ENCODE measurements around the gene CCDC138.

The CCDC138 gene

DNA sequence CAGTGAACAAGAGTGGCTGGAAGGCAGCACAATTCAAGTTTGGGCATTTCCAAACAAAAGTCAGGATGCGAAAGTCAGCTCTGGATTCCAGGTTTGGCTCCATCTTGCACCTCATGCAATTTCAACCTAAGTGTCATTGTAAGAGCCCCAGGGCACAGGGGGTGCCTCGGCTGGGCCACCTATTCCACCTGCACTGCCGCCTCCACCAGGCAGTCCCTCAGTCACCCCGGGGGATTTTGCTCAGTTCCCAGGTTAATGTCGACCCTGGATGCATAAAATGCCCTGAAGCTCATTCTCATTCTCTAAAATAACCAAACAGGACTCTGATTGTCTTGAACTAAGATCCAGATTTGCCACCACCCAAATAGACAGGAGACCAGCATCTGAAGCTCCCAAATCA, 124.8 kb downstream of the CCDC138 start:
- no peaks in the 10 kb centered on the region for H3K9me3 ChIP-seq (ENCODE audit: severe bottlenecking)
- no peak for DNase-seq
- TF ChIP-seq, protein P1, sequence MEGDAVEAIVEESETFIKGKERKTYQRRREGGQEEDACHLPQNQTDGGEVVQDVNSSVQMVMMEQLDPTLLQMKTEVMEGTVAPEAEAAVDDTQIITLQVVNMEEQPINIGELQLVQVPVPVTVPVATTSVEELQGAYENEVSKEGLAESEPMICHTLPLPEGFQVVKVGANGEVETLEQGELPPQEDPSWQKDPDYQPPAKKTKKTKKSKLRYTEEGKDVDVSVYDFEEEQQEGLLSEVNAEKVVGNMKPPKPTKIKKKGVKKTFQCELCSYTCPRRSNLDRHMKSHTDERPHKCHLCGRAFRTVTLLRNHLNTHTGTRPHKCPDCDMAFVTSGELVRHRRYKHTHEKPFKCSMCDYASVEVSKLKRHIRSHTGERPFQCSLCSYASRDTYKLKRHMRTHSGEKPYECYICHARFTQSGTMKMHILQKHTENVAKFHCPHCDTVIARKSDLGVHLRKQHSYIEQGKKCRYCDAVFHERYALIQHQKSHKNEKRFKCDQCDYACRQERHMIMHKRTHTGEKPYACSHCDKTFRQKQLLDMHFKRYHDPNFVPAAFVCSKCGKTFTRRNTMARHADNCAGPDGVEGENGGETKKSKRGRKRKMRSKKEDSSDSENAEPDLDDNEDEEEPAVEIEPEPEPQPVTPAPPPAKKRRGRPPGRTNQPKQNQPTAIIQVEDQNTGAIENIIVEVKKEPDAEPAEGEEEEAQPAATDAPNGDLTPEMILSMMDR (IDR thresholded peaks at IDR 0.05; ENCODE audit: low read depth, low read length) = no peak
- no peaks in the 10 kb centered on the region for H3K27me3 ChIP-seq (ENCODE audit: insufficient read depth, low read depth, severe bottlenecking)
- H3K27ac ChIP-seq = no peak overlapping the region
- no peak overlapping the region for H3K4me3 ChIP-seq (ENCODE audit: low read depth, low read length)
- H3K36me3 ChIP-seq = no peaks in the 10 kb centered on the region

DNA sequence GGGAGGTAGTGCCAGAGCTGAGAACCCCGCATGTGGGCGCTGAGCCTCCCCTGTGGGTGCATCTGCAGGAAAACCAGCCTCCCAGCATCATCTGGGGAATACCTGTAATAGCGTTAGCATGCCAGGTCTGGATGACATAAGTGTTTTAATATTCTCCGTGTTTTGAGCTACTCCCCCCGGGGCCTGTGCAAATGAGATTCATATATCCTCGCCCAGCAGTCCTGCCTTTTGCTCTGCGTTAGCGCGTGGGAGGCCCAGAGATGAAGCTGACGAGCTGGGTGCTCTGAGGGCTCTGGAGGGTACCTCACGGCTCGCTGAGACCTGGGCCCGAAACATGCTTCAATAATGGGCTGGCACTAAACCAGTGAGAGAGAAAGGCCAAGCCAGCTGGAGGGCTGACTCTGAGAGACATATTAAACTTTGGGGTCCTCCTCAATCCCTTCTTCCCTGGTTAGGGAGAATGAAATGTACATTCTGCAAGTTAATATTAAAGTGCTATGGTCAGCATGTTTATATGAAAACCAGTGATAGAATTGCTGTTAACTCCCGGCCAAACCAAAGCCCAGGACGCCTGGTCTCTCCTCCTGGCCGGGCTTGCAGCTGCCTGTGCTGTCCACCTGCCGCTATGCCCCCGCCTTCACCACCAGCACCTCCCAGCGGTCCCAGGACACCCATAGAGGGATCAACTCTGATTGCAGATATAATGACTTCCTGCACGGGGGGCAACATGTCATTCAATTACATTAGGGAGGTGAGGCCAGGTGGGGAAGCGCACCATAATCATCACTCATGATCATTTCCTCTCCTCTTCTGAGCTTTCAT, 125.4 kb downstream of the CCDC138 start:
- DNase-seq = no peak
- Histone ChIP-seq H3K27me3 (ENCODE audit: insufficient read depth, low read depth, severe bottlenecking) (no peaks in the 10 kb centered on the region), H3K9me3 (ENCODE audit: severe bottlenecking) (no peaks in the 10 kb centered on the region), H3K27ac (no peak overlapping the region), H3K4me3 (ENCODE audit: low read depth, low read length) (no peak overlapping the region), H3K36me3 (no peaks in the 10 kb centered on the region)
- TF ChIP-seq, protein P1 (IDR thresholded peaks at IDR 0.05; ENCODE audit: low read depth, low read length) = no peak

DNA sequence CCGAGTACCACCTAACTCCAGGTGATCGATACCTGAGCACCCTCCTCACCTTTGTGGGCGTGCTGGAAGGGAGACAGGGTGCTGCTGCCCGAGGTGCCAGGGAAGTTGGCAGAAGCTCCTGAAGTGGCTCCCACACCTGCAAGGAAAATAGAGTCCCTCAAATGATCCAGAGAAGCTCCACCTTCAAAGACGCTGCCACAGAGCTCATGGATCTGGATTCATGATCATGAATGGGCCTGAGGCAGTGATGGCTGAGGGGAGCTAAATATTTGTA, 126.0 kb downstream of the CCDC138 start:
- TF ChIP-seq, protein P1 (IDR thresholded peaks at IDR 0.05; ENCODE audit: low read depth, low read length) = no peak
- DNase-seq = no peak
- H3K36me3 ChIP-seq = no peaks in the 10 kb centered on the region
- H3K4me3 ChIP-seq (ENCODE audit: low read depth, low read length) = no peak overlapping the region
- no peaks in the 10 kb centered on the region for H3K27me3 ChIP-seq (ENCODE audit: insufficient read depth, low read depth, severe bottlenecking)
- H3K9me3 ChIP-seq (ENCODE audit: severe bottlenecking) = no peaks in the 10 kb centered on the region
- H3K27ac ChIP-seq = no peak overlapping the region

DNA sequence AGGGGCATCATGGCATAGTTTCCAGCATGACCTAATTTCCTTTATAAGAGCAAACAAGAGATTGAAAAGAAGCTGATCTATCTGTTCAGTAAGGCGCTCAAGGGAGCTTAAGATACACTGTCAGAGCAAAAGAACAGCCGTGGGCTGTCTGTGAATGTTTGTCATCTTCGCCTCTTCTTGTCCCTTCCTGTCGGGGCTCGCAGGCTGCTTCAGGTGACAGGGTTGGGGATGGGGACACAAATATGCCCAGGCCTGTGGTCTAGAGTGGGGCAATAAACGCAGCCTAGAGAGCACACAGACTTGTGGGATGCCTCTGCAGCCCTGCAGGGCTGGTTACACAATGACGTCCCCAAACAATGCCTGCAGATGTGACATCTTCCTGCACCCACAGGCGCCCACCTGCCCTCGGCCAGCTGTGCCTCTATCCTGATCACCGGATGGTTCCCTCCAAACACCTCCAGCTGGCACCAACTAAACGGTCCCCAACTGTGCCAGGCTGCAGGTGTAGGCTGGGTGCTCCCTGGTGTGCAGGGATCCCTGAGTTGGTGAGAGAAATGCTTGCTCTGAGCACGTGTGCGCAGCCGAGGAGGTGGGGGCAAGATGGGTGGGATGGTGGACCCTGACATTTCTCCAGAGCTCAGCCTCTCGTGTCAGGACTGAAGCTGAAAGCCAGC, 129.7 kb downstream of the CCDC138 start:
- Histone ChIP-seq H3K4me3 (ENCODE audit: low read depth, low read length) (no peak overlapping the region), H3K9me3 (ENCODE audit: severe bottlenecking) (no peaks in the 10 kb centered on the region), H3K27me3 (ENCODE audit: insufficient read depth, low read depth, severe bottlenecking) (no peaks in the 10 kb centered on the region), H3K36me3 (no peaks in the 10 kb centered on the region), H3K27ac (no peak overlapping the region)
- TF ChIP-seq, protein P1 (IDR thresholded peaks at IDR 0.05; ENCODE audit: low read depth, low read length) = no peak
- DNase-seq = no peak

DNA sequence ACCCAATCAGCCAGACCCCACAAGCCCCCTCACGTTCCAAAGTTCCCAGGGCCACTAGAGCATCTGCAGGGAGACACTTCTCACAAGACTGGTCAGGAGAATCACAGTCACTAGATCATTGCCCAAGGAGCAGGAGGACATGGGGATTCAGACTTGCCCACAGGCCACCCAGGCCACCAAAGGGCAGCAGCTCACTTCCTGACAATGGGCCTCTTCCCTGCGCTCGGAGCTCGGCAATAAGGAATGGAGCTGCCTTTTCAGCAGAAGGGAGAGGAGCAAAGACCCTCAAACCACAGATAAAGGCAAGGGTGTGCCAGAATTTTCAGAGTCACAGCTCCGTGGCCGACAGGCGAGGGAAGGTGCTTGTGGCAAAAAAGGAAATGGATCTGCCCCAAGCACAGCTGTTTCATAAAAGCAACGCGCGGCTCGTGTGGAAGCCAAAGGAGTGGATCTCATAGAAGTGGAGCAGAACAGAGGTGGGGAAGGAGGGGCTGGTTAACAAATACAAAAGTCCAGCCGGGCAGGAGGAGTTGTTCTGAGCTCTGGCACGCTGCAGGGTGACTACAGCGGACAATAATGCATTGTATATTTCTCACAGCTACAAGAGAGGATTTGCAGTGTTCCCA, 130.3 kb downstream of the CCDC138 start:
- DNase-seq = no peak
- H3K4me3 ChIP-seq (ENCODE audit: low read depth, low read length) = no peak overlapping the region
- TF ChIP-seq, protein P1 (IDR thresholded peaks at IDR 0.05; ENCODE audit: low read depth, low read length) = no peak
- H3K27me3 ChIP-seq (ENCODE audit: insufficient read depth, low read depth, severe bottlenecking) = no peaks in the 10 kb centered on the region
- H3K9me3 ChIP-seq (ENCODE audit: severe bottlenecking) = no peaks in the 10 kb centered on the region
- no peaks in the 10 kb centered on the region for H3K36me3 ChIP-seq
- no peak overlapping the region for H3K27ac ChIP-seq
